NCI-H460 (cell line): ENCODE data around the gene ZNF750. TPM values are rescaled to one million over a fixed set of nuclear protein-coding genes. Genes with fewer than 3 reads are reported as not detected.
"Not testable (repeated sequence)": the region's sequence is repeated elsewhere in the genome, so short reads cannot be mapped to it uniquely, and the experiment has no call there.

ENCODE experiments used
- DNase-seq: peaks from one replicate; pipeline ENCODE4 v3.0.0-alpha.2; 2016; ENCODE audit warnings: low read depth; ENCODE audit errors: extremely low read depth
- total RNA-seq: library from RNA; depleted of rRNA; stranded (reverse); fragments of >200 nt; shearing (Covaris generic); gene quantifications from 2 replicates; pipeline ENCODE4 v1.2.3, GENCODE V29; 2014

Gene ZNF750
- total RNA-seq, 1 experiment from 2014 or later: not detected

DNA sequence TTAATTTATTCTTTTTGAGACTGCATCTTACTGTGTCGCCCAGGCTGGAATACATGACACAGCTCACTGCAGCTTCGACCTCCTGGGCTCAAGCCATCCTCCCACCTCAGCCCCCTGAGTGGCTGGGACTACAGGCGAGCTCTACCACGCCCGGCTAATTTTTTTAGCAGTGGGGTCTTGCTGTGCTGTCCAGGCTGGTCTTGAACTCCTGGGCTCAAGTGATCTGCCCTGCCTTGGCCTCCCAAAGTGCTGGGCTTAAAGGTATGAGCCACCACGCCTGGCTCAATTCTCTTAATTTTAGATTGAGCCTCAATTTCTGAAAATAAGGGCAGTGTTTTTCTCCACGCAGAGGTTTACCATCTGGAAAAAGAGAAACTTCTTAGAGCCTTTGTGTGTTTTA lies 41.1 kb downstream of the ZNF750 start:
- no peak for DNase-seq

DNA sequence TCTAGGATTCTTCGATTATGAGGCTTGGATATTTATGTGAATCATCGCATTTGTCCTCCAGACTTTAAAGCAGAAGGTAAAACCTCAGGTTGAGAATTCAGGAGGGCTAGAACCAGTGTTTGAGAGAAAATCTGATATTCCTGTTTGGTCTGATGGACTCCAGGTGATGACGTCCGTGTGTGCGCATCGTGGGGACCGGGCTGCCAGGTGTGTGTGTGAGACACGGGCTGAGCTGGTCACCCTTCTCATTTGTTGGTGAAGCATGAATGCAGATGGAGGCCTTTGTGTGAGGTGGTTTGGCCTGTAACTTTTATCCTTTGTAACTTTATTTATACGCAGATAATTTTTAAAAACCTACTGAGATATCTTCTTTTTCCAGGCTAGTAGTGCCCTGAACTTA lies 42.8 kb downstream of the ZNF750 start:
- no peak for DNase-seq

DNA sequence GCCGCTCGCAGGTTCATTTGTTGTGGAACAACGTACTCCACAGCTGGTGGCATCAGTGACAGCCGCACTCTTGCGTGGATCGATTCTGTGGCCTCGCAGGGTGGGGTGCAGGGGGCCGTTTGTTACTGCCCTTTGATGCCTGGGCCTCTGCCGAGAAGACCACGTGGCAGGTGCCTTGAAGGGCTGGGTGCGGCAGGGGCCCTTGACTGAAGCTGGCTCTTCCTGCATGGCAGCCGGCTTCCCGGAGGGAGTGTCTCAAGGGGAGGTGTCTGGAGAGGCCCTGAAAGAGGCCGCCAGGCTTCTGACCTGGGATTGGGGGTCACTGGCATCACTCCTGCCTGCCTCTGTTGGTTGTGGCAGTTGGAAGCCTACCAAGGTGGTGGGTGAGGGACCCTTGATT lies 44.2 kb downstream of the ZNF750 start:
- DNase-seq: no peak

DNA sequence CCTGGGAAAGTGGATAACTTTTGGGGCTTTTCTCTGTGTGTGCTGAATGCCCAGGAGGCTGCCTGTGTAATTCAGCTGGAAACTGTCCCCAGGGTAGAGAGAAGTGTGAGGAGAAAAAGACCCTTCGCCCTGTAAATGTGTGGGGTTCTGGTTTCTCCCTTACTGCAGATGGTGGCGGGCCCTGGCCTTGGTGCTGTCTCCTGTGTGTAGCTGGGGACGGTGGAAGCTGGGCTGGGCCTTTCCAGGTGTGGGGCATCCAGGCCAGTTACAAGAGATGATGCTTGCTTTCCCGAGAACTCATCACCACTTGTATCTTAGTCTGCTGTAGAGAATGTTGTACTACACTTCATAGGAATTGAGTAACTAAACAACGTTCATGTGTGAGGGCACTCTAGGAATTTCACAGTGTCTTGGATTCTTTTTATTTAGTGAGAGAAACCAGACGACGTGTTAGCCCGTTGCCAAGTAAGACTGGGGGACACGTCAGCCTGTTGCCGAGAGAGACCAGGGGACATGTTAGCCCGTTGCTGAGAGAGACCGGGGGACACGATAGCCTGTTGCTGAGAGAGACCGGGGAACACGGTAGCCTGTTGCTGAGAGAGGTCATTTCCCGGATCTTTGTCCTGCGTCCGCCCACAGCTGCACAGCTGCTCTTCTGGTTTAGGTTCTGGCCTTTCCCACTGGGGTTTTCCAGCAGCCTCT lies 44.9 kb downstream of the ZNF750 start:
- DNase-seq: no peak

DNA sequence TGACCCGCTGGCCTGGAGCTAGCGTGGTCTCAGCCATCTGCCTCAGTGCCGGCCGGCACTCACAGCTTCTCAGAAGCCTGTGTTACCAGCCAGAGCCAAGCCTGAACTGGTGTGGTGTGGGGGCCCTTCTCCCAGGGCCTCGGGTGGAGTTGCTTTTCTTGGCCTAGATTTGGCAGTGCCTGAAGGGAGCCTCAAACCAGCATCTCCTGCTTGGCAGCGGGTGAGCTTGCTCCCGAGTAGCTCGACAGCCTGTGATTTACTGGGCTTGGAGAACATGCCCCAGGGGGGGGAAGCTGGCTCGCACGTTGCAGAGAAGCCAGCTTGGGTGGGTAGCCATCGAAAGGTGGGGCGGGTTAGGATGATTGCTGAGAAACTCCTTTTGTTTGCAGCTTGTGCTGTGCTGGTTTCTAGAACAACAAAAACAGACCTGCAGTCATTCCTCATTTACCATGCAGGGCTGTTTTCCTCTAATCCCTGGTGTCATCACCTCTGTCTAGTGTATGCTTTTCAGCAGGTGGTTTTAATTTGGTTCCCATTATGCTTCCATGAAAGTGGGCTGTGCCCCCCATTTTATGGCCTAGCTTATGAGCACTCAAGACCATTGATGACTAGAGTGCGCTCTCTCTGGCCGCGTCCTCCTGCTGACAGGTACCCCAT lies 45.7 kb downstream of the ZNF750 start:
- DNase-seq: no peak

DNA sequence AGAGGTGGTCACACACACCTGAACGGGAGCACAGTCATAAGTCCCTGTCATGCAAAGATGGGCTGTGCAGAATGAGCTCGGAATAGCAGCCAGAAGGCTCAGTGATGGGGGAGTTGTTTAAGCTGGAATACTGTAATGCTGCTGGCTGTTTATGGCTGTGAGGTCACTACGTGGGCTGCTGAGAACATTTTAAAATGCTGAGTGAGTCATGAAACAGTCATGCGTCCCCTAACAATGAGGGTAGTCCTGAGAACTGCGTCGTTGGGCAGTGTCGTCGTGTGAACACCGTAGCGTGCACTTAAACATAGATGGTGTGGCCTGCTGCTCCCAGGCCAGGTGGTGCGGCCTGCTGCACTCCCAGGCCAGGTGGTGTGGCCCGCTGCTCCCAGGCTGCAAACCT lies 48.3 kb downstream of the ZNF750 start:
- DNase-seq: no peak

GRCh38 chr17:82790391-82790790 lies 49.4 kb downstream of the ZNF750 start:
- no peak for DNase-seq

GRCh38 chr17:82789806-82790205 lies 50.0 kb downstream of the ZNF750 start:
- no peak for DNase-seq

DNA sequence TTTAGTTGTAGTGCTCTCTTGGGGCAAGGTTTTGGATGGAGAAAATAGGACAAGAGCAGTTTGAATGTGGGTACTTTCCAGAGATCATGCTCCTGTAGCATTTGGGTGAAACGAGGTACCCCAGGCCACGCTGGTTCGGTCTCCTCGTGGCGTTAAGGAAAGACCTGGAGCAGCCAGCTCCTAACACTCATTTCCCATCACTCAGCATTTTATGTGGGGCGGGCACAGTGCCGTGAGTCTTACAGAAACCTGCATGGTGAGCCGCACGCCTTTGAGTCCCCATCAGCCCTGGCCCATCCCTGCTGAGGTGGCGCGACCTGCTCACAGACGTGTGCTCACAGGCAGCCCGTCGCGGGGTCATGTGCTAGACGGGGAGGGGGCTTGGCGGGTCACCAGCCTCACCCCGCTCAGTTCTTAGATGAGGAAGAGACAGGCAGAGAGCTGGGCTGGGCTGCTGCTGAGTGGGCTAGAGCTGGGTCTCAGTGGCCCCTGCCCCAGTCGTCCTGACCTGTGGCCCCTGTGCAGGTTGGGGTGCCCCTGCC lies 50.7 kb downstream of the ZNF750 start:
- no peak for DNase-seq

- no peak for DNase-seq
Measured at GRCh38 chr17:82788206-82789001, 51.4 kb downstream of the ZNF750 start.

GRCh38 chr17:82787081-82787848 lies 52.6 kb downstream of the ZNF750 start:
- DNase-seq: no peak

GRCh38 chr17:82786427-82786826 lies 53.4 kb downstream of the ZNF750 start:
- DNase-seq: no peak

DNA sequence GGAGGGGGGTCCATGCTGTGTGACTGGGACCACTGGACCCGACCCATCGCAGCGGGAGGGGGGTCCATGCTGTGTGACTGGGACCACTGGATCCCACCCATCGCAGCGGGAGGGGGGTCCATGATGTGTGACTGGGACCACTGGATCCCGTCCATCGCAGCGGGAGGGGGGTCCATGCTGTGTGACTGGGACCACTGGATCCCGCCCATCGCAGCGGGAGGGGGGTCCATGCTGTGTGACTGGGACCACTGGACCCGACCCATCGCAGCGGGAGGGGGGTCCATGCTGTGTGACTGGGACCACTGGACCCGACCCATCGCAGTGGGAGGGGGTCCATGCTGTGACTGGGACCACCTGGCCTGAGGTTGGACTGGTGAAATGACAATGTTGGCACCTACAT lies 54.2 kb downstream of the ZNF750 start:
- DNase-seq: not testable (repeated sequence)

DNA sequence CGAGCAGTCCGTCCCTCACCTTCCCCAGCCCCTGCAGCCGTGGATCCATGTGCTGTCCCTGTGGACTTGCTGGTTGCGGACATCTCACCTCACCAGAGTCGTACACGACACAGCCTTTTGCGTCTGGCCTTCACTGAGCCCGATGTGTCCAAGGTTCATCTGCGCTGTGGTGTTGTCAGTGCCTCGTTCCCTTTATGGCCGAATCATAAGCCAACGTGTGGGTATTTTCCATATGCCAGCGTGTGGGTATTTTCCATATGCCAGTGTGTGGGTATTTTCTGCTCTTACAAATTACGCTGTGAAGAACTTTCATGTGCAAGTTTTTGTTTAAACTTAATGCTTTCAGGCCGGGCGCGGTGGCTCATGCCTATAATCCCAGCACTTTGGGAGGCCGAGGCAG lies 56.3 kb downstream of the ZNF750 start:
- DNase-seq: no peak

DNA sequence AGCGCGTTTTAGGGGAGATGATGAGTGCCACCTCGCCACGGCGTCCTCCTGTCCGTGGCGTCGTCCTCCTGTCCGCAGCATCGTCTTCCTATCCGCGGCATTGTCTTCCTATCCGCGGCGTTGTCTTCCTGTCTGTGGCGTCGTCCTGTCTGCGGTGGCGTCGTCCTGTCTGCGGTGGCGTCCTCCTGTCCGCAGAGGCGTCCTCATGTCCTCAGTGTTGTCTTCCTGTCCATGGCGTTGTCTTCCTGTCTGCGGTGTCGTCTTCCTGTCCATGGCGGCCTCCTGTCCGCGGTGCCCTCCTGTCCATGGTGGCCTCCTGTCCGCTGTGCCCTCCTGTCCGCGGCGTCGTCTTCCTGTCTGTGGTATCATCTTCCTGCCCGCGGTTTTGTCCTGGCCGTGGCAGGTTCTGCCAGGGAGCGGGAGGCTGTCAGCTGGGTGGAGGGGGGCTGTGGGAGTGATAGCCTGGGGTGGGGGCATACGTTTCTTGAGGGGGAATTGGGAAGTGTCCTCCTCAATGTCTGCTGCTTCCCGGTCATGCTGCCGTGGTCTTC lies 57.1 kb downstream of the ZNF750 start:
- DNase-seq: no peak

- DNase-seq: peak; percentile 68
Measured at GRCh38 chr17:82781894-82782274, 57.9 kb downstream of the ZNF750 start.

GRCh38 chr17:82780971-82781893 lies 58.6 kb downstream of the ZNF750 start:
- no peak for DNase-seq

DNA sequence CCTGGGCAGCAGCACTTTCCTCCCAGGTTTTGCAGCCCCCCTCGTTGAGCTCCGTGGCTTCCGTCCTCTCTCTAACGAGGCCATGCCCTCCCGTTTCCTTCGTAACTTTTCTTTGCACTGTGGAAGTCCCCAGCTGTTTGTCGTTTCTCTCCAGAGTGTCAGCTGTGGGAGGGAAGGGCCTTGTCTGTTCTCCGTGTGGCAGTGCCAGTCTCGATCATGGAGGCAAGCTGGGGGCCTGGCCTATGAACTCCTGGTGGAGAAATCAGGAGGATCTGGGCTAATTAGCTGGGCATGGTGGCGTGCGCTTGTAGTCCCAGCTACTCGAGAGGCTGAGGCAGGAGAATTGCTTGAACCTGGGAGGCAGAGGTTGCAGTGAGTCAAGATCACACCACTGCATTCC lies 59.6 kb downstream of the ZNF750 start:
- DNase-seq: no peak

DNA sequence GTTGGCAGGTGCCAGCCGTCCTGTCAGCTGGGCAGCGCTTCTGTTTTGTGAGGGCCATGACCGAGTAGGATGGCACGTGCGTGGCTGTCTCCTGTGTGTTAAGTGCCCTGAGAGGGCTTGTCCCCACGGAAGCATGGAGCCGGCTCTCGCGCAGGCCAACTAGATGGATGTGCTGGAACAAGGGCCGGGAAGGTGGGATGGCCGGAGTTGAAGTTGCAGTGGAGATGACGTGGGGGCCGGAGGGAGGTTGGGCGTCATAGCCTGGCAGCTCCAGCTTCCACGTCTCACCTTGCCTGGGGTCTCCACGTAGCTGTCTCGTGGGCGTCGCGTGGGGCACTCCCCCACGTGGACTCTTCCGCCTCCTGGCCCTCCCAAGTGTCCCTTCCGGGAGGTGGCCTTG lies 60.3 kb downstream of the ZNF750 start:
- DNase-seq: no peak
